Activated CD4-positive, alpha-beta T cell treated with anti-CD3 and anti-CD28 coated beads for 48 hours (primary cell): Measurements from ENCODE around the gene MEGF11.
"Not testable (repeated sequence)": the region's sequence is repeated elsewhere in the genome, so short reads cannot be mapped to it uniquely, and the experiment has no call there.

Experiments
- DNase-seq: peaks from one replicate; pipeline ENCODE4 v3.0.0-alpha.2; 2020

The MEGF11 gene

DNA sequence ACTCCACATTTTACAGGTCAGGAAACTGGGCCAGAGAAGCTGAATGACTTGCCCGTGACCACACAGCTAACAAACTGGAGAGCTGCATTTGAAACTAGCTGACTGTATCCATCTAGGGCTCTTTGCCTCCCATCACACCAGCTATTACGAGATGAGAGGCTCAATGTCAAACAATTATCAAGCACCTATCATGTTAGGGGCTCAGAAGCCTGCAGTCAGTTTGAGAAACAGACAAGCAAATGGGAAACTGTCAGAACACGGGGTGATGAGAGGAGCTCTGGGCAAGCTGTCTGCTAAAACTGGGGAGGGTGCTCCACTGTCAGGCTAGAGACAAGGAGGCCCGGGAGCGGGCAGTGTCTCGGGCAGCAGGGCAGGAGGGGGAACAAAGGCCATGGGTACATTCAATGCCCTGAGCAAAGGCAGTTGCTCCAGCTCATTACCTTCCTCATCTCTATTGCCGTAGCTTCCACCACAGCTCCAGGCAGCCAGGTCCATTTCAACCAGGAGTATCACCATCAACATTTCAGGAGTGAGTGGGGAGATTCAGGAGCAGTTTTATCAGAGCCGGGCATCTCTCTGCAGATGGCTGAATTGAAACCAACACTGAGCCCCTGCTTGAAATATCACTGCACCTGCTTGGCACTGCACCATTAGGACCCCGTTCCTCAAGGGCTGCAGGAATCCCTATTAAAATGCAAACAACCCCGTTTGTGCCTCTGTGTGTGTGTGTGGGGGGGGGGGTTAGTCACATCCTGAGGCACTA lies 261.6 kb downstream of the MEGF11 start:
- DNase-seq, result no peak

DNA sequence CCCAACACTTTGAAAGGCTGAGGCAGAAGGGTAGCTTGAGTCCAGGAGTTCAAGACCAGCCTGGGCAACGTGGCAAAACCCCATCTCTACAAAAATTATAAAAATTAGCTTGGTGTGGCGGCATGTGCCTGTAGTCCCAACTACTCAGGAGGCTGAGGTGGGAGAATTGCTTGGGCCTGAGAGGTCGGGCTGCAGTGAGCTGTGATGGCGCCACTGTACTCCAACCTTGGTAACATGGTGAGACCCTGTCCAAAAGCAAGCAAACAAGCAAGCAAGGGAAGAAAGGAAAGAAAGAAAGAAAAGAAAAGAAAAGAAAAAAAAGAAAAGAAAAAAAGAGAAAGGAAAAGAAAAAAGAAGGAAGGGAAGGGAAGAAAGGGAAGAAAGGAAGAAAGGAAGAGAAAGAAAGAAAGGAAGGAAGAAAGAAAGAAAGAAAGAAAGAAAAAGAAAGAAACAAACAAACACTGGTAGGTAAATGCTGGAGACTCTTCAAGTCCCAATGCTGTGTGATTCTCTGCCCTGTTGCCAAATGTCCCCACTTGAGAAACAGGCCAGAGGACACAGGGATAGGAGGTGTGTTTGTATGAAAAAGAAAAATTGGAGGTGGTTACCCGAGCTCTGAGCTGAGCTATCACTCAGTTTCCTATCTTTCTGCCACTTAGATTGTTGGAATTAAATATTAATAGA lies 263.1 kb downstream of the MEGF11 start:
- DNase-seq, result no peak

GRCh38 chr15:65987100-65987499 lies 266.4 kb downstream of the MEGF11 start:
- no peak for DNase-seq

- DNase-seq, result no peak
Measured at GRCh38 chr15:65986416-65986815, 267.1 kb downstream of the MEGF11 start.

GRCh38 chr15:65985387-65985786 lies 268.2 kb downstream of the MEGF11 start:
- no peak for DNase-seq

DNA sequence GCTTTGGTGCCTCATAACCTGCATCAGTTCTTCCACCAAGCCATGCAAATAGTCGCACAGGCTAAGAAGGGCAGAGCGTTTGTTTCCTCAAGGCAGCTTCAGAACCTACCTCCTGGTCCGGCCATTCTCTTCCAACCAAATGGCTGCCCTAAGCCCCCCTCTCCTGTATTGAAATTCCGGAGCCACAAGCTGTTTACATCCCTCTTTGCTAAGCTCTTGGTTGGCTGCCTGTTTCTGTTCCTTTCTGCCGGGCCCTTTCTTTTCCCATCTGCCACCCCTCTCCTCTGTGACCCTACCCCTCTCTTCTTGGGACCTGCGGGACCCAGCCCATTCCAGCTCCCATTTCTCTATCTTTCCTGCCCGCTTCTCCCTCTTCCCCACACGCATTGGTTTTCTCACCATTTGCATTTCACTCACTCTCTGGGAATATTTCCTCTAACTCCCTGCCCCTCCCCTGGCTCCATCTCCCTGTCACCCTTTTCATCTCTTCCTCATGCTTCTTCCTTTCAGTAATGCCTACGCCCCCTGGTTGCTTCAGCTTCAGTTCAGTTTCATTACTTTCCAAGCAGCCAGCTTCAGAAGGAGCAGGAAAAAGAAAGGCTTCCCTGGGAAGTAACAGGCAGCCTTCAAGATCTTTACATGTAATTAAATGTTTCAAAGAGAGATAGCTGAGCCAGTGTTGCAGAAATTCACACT lies 270.8 kb downstream of the MEGF11 start:
- DNase-seq, result no peak

DNA sequence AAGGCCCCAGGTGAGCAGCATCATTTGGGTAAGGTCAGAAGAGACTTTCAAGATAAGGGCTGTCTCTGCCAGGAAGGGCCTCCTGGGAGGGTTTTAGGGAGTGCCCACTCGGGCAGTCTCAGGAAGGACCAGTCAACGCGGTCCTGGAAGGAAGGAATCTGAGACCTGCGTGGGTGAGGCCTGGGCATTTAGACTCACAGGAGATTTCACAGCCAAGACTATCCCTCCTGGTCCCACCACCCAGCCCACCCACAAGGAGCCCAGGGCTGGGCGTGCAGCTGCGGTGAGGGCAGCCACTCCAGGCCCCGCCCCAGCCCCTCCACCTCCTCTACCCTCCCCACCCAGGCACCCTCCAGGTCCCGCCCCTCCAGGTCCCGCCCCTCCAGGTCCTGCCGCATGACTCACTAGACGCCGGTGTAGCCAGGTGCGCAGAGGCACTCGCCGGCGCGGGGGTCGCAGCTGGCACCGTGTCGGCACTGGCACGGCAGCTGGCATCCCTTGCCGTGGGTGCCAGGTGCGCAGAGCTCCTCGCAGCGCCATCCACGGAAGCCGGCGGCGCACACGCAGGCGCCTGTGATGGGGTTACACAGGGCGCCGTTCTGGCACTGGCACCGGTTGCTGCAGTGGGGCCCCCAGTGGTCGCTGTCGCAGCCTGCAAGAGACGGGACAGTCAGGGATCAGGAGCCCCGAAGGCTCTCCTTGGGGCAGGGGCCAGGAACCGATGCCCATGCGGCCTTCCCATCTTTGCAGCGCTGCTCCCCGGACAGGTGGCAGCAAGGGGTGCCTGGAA lies 271.5 kb downstream of the MEGF11 start:
- peak; percentile 65 for DNase-seq

GRCh38 chr15:65980824-65981456 lies 272.6 kb downstream of the MEGF11 start:
- DNase-seq, result peak; percentile 52

GRCh38 chr15:65979837-65980236 lies 273.7 kb downstream of the MEGF11 start:
- no peak for DNase-seq

DNA sequence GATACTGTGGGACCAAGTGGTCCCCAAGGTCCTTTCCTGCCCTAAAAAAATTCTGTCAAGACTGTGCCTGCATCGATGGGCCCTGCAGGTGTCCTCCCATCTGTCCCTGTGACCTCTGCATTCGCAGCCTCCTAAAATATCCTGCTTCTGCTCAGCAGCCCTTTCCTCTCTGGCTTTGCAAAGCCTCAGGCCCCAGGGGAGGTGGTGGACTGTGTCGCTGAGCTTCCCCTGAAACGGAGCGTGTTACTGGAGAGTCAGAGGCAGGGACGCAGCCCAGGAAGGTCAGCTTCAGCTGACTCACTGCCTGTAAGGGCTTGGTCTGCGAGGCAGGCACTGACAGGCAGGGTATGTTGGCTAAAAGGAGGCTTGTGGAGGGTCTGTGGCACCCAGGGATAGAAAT lies 274.2 kb downstream of the MEGF11 start:
- DNase-seq, result no peak

- no peak for DNase-seq
Measured at GRCh38 chr15:65978110-65978509, 275.4 kb downstream of the MEGF11 start.

DNA sequence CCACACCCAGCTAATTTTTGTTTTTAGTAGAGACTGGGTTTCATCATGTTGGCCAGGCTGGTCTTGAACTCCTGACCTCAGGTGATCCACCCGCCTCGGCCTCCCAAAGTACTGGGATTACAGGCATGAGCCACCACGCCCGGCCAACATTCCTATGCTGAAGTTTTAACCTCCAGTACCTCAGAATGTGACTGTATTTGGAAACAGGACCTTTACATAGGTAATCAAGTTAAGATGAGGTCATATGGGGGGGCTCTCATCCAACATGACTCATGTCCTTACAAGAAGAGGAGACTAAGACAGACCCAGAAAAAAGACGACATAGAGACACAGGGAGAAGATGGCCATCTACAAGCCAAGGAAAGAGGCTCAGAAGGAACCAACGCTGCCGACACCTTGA lies 277.4 kb downstream of the MEGF11 start:
- not testable (repeated sequence) for DNase-seq

DNA sequence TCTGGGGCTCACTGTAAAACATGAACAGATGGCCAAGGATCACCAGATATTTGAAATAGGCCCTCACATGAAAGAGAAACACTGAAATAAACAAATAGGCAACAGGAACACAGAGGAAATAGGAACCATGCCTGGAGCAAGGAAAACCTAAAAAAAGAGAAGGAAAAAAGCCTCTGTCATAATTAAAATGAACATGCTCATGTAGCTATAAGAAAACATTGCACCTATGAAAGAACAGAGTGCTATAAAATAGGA lies 281.9 kb downstream of the MEGF11 start:
- DNase-seq, result no peak

DNA sequence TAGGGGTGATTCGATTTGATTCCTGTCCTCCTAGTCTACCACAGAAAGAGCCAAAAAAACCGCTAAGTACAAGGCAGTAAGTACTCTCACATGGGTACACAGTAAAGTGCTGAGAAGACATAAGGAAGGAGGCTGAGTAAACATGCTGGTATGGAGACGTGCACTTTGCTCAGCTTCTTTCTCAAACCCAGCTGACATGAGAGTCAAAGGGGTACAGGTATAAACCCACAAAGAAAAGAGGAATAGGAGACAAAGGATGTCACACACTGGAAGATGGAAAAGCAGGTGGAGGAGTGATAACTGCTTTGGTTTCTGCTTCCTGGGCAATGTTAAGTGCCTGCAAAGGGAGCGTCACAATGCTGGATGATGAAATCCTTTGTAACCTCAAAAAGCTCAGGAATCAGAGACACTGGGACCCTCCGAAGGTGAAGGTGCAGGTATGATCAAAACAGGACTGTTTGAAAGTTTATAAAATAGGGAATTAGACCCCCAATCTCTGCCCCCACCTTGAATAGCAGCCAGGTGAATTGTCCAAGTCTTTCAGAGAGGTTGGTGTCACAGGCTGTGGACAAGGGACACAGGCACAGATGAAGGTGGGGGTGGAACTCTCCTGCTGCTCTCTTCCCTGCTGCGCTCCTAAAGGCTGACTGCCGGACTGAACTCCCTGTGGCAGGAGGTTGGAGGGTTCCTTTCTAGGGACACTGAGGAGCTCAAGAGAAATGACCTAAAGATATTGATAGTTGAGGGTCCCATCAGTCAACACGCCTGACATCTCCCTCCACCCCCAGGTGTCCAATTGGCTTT lies 282.4 kb downstream of the MEGF11 start:
- no peak for DNase-seq

- DNase-seq, result no peak
Measured at GRCh38 chr15:65969865-65970816, 283.4 kb downstream of the MEGF11 start.

DNA sequence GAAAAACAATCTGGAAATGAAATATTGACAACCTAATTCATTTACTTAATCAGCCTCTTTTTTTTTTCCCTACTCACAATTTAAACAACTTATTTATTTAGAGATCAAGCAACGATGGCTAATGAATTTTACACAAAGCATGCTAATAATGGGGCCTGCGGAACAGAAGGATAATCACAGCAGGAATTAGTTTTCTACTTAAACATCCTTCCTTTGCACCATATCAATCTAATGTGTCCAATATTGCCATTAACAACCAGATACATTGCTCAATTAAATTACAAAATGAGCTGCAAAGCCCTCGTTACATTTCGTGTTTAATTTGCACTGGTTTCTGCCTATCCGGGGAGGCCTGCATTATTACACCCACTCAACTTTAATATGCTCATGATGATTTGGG lies 285.0 kb downstream of the MEGF11 start:
- no peak for DNase-seq

DNA sequence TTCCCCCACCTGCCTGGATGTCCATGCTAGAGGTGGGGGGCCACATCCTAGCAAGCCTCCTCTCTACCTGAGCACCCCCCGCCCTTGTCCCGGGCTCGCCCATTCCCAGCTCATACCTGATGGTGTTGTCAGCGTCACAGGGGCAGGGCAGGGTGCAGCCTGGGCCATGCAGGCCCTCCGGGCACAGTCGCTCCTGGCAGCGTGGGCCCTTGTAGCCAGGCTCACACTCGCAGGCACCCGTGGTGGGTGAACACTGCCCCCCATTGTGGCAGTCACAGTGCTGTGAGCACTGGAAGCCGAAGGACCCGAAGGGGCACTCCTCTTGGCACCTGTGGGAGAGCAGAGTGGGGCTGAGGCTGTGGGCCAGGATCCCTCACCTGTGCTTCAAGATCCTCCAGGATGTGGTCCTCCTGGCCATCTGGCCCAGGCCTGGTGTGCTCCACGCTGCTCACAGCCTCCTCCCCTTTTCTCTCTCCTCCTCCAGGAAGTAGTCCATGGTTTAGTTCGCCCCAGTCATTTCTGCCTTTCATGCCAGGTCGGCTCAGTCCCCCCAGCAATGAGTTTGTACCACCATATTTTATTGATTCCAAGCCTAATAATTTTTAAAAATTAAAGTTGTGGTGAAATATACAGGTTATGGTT lies 288.6 kb downstream of the MEGF11 start:
- no peak for DNase-seq

DNA sequence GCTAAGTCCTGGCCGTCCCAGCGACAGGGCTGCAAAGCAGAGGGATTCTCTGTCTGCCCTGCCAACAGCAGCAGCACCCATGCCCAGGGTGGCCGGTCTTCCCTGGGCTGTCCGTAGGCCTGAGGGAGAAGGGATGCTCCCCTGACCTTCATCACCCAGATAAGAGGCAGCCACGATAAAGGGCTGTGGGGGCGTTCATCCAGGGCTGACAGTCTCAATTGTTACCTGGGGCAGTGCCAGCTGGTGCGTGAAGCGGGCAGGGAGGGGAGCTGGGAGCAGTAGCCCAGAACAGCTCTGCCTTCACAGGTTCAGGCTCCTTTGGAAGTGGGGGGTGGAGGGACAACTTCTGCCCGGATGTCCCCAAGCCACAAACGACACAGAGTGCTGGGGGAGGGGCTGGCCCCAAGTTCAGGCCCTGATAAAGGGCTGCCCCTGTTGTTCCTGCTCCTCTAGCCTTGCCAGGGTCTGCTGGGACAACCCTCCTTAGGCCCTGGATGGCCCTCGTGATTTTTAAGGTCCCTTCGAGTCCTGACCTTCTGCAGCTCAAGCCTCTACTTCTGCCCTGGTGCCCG lies 289.6 kb downstream of the MEGF11 start:
- no peak for DNase-seq

DNA sequence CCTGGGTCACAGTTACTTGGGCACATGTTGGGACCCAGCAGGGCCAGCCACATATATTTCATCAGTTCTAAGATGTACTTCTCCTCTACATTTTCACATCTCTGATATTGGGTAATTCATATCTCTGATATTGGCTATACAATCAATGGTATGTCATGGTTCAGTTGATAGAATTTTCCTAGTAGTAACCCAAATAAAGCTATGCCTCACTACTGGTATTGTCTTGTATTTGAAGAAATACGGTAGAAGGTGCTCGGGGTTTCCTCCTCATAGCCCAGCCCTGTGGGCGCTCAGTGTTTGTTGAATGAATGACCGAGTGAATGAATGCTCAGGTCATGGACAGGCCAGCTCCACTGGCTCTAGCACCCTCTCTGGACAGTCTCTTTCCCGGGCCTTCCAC lies 290.2 kb downstream of the MEGF11 start:
- no peak for DNase-seq

DNA sequence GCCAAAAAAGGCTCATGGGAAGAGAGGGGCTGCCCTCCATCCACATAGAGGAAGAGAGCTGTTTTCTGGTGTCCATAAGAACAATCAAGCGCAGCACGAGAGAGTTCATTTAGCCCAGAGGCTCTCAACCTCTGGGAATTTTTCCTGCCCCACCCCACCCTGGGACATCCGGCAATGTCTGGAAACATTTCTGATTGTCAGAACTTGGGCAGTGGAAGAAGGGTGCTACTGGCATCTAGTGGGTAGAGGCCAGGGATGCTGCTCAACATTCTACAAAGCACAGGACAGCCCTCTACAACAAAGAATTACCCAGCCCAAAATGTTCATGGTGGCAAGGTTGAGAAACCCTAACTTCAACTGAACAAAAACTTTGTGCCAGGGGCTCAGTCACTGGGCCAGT lies 291.4 kb downstream of the MEGF11 start:
- no peak for DNase-seq
